GM04504 (cell line): ENCODE data around the gene HERPUD2.
"Not testable (repeated sequence)": the region's sequence is repeated elsewhere in the genome, so short reads cannot be mapped to it uniquely, and the experiment has no call there.

Source experiments
- DNase-seq: peaks from one replicate; pipeline ENCODE4 v3.0.0-alpha.2; 2012; ENCODE audit warnings: low read depth

Gene HERPUD2

GRCh38 chr7:35714407-35714806, 19.5 kb upstream of the HERPUD2 start:
- DNase-seq, result no peak

- no peak for DNase-seq
Measured at GRCh38 chr7:35712563-35713226, 17.8 kb upstream of the HERPUD2 start.

GRCh38 chr7:35707422-35707821, 12.5 kb upstream of the HERPUD2 start:
- DNase-seq, result no peak

GRCh38 chr7:35705932-35706461, 11.1 kb upstream of the HERPUD2 start:
- no peak for DNase-seq

- no peak for DNase-seq
Measured at GRCh38 chr7:35704261-35704660, 9.3 kb upstream of the HERPUD2 start.

GRCh38 chr7:35702541-35702940, 7.6 kb upstream of the HERPUD2 start:
- DNase-seq, result no peak

GRCh38 chr7:35701287-35701900, 6.5 kb upstream of the HERPUD2 start:
- no peak for DNase-seq

GRCh38 chr7:35700865-35701264, 5.9 kb upstream of the HERPUD2 start:
- no peak for DNase-seq

- DNase-seq, result no peak
Measured at GRCh38 chr7:35700333-35700732, 5.4 kb upstream of the HERPUD2 start.

- no peak for DNase-seq
Measured at GRCh38 chr7:35699796-35700305, 4.9 kb upstream of the HERPUD2 start.

GRCh38 chr7:35698382-35698781, 3.4 kb upstream of the HERPUD2 start:
- not testable (repeated sequence) for DNase-seq

GRCh38 chr7:35697414-35698175, 2.7 kb upstream of the HERPUD2 start:
- DNase-seq, result no peak

- no peak for DNase-seq
Measured at GRCh38 chr7:35695987-35696386, 1.1 kb upstream of the HERPUD2 start.

- DNase-seq, result no peak
Measured at GRCh38 chr7:35695473-35695850, 527 bp upstream of the HERPUD2 start.

GRCh38 chr7:35694161-35694783, 663 bp downstream of the HERPUD2 start:
- DNase-seq, result no peak

- no peak for DNase-seq
Measured at GRCh38 chr7:35691827-35692307, 3.1 kb downstream of the HERPUD2 start.

GRCh38 chr7:35691366-35691765, 3.6 kb downstream of the HERPUD2 start:
- DNase-seq, result no peak

GRCh38 chr7:35690614-35691013, 4.3 kb downstream of the HERPUD2 start:
- not testable (repeated sequence) for DNase-seq

GRCh38 chr7:35685781-35686180, 9.2 kb downstream of the HERPUD2 start:
- DNase-seq, result no peak

GRCh38 chr7:35681231-35682029, 13.5 kb downstream of the HERPUD2 start:
- DNase-seq, result no peak

GRCh38 chr7:35680403-35681013, 14.4 kb downstream of the HERPUD2 start:
- DNase-seq, result no peak
